ENCODE results near the gene LRRIQ4.

- TF ChIP-seq POLR2A (IDR thresholded peaks at IDR 0.05; ENCODE audit: low read depth, low read length): no peak
- TF ChIP-seq POLR2AphosphoS5 (IDR thresholded peaks at IDR 0.05; ENCODE audit: low read depth, low read length): no peak; the same call in 1 of the 2 replicates
- TF ChIP-seq TAF1 (IDR thresholded peaks at IDR 0.05; ENCODE audit: borderline replicate concordance, low read depth, low read length): no peak
Observed at GRCh38 chr3:169790687-169791429, 21.8 kb upstream of the LRRIQ4 start.
